MG63 (cell line): Measurements from ENCODE around the gene CPA1. TPM values are rescaled to one million over a fixed set of nuclear protein-coding genes. Genes with fewer than 3 reads are reported as not detected.
"Not testable (repeated sequence)": the region's sequence is repeated elsewhere in the genome, so short reads cannot be mapped to it uniquely, and the experiment has no call there.

ENCODE experiments used
- DNase-seq: peaks from one replicate; pipeline ENCODE4 v3.0.0-alpha.2; 2020
- H3K27me3 ChIP-seq: fragments of 250-450 bp; sonication (Bioruptor Pico); 2 replicates; pipeline ENCODE4 v1.5.1; 2020; ENCODE audit warnings: mild to moderate bottlenecking, moderate library complexity
- H3K36me3 ChIP-seq: fragments of 250-450 bp; sonication (Bioruptor Pico); 2 replicates; pipeline ENCODE4 v1.5.1; 2020; ENCODE audit warnings: mild to moderate bottlenecking, moderate library complexity
- H3K4me3 ChIP-seq: fragments of 250-450 bp; sonication (Bioruptor Pico); 2 replicates; pipeline ENCODE4 v1.5.1; 2020; ENCODE audit warnings: mild to moderate bottlenecking, moderate library complexity
- H3K9me3 ChIP-seq: fragments of 250-450 bp; sonication (Bioruptor Pico); 2 replicates; pipeline ENCODE4 v1.5.1; 2020; ENCODE audit warnings: mild to moderate bottlenecking, moderate library complexity
- total RNA-seq: library from RNA; depleted of rRNA; stranded (reverse); fragments of >200 nt; shearing (Covaris generic); gene quantifications from 2 replicates; pipeline ENCODE4 v1.2.3, GENCODE V29; 2014; ENCODE audit warnings: low replicate concordance

CPA1 gene
- total RNA-seq, 1 experiment from 2014 or later = not detected

DNA sequence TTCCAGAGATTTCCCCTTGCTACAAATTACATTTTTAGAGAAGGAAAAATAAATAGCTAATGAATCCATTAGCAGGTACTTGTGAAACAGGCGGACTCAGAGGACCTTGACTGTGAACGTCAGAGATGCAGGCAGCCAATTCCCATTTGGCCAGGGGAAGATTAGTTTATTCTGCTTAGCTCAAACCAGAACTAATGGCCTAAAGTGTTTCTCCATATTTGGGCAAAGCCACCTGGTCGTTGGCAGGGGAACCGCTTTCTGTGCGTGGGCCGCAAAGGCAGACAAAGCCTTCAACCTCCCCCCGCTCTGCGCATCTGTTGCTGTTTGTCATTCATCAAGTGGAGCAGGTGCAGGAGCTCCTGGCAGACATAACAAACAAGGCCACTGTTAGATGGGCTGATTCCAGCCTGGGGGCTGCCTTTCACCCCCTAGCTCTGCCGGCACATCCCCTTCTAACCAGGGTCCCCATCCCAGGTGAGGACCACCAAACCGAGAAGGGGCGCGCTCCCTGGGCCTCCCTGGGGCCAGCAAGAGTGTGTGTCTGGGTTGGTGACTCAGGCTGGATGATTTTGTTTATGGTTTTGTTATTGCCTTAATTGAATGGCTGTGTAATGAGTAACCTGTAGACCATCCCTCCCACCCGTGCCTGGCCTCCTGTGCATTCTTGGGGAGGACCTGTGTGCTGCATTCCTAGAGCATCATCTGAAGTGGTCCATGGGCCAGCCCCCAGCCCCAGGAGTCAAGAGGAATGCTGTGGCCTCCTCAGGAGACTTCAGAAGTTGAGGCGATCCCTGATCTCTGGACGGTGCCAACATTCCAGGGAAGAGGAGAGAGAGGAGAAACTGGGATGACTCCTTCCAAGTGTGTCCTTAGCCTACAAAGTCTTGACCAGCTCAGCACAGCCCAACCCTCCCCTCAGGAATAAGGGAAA, 14.5 kb upstream of the CPA1 start:
- no peaks in the 10 kb centered on the region; the same call in 1 of the 2 replicates for H3K9me3 ChIP-seq
- no peaks in the 10 kb centered on the region for H3K36me3 ChIP-seq
- no peak overlapping the region for H3K4me3 ChIP-seq
- peak; percentile 70 for DNase-seq
- no peaks in the 10 kb centered on the region for H3K27me3 ChIP-seq

DNA sequence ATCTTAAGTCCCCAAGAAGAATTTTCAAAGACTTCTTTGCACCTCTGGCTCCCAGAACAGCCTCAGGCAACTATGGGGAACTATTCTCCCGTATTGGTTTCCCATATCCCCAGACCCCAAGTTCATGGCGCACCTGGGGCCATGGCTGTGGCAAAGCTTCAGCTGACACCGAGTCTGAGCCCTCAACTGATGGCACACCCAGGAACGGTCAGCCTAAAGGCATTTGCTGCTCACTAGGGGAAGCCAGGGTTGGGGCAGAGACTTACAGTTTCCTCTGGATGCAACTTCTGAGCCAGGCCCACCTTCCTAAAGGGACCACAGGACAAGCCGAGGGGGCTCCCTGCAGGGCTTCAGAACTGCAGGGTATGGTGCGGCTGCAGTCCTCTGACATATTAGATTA, 13.7 kb upstream of the CPA1 start:
- H3K9me3 ChIP-seq = no peaks in the 10 kb centered on the region
- no peak for DNase-seq
- H3K36me3 ChIP-seq = no peaks in the 10 kb centered on the region
- H3K4me3 ChIP-seq = no peak overlapping the region
- H3K27me3 ChIP-seq = no peaks in the 10 kb centered on the region

DNA sequence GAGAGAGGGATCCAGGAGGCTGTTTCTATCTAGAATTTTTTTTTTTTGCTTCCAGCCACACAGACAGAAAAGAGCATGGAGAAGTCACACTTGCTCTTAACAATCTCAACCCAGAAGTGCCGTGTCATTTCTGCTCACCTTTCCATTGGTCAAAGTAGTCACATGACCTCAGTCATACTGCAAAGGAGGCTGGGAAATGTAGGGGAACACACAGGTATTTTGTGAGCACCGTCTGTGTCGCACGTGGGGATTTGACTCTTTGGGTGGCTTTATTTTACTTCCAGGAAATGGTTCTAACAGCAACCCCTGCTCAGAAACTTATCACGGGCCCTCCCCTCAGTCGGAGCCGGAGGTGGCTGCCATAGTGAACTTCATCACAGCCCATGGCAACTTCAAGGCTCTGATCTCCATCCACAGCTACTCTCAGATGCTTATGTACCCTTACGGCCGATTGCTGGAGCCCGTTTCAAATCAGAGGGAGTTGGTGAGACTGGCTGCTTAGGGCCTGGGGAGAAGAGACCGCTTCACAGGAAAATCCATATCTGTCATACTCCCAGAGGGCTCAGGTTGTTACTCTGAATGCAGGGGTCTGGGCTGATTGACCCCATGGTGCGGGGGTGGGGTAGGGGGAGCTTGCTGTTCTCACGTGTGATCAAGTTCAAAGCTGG, 13.1 kb upstream of the CPA1 start:
- Histone ChIP-seq H3K36me3 (no peaks in the 10 kb centered on the region), H3K4me3 (no peak overlapping the region), H3K9me3 (no peaks in the 10 kb centered on the region), H3K27me3 (no peaks in the 10 kb centered on the region)
- DNase-seq = no peak

DNA sequence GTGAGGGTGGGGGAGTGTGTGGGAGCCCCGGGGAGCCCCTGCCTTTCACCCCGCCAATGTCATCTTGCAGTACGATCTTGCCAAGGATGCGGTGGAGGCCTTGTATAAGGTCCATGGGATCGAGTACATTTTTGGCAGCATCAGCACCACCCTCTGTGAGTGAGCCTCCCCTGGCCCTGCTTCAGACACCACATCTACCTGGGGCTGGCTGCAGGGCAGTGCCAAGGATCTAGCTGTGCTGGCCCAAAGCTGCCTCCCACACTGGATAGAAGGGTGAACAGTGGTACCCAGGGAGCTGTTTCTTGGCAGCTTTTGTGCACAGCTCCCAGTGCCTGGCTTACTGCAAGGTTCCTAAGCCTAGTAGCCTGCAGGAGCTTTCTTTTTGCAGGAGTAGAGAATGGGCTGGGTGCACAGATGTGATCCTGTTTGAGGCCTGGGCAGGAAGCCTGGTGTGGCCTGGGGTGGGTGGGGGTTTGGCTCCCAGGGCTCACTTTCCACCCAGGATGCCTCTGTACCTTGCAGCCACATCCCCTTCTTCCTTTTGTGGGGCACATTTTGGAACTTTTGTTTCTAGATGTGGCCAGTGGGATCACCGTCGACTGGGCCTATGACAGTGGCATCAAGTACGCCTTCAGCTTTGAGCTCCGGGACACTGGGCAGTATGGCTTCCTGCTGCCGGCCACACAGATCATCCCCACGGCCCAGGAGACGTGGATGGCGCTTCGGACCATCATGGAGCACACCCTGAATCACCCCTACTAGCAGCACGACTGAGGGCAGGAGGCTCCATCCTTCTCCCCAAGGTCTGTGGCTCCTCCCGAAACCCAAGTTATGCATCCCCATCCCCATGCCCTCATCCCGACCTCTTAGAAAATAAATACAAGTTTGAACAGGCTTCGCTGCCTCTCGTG, 12.2 kb upstream of the CPA1 start:
- DNase-seq = no peak
- Histone ChIP-seq H3K9me3 (no peaks in the 10 kb centered on the region), H3K4me3 (no peak overlapping the region), H3K36me3 (no peaks in the 10 kb centered on the region), H3K27me3 (no peaks in the 10 kb centered on the region)

DNA sequence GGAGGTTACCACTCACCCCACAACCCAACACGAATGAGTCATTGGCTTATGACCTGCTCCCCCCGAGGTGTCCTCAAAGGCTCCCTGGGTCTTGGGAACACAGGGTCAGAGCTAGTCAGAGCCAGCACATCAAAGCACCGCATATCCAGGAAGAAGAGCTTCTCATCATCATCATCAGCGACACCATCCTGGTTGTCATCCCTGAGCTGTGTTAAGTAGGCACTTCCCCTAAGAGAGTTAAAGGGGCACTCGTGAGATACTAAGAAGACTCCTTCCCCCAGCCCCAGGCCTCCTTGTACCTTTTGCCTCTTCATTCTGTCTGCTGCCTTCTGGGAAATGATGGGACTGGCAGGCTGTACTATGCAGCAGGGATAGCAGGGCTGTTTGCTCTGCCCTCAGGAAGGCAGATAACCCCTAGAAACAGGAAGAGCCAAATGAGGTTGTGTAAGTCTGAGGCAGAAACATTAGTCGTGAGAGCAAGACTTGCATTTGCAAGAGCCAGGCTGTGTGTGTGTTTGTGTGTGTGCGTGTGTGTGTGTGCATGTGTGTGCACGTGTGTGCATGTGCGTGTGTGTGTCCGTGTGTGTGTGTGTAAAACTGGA, 11.1 kb upstream of the CPA1 start:
- Histone ChIP-seq H3K36me3 (no peaks in the 10 kb centered on the region), H3K4me3 (no peak overlapping the region)
- DNase-seq = no peak

DNA sequence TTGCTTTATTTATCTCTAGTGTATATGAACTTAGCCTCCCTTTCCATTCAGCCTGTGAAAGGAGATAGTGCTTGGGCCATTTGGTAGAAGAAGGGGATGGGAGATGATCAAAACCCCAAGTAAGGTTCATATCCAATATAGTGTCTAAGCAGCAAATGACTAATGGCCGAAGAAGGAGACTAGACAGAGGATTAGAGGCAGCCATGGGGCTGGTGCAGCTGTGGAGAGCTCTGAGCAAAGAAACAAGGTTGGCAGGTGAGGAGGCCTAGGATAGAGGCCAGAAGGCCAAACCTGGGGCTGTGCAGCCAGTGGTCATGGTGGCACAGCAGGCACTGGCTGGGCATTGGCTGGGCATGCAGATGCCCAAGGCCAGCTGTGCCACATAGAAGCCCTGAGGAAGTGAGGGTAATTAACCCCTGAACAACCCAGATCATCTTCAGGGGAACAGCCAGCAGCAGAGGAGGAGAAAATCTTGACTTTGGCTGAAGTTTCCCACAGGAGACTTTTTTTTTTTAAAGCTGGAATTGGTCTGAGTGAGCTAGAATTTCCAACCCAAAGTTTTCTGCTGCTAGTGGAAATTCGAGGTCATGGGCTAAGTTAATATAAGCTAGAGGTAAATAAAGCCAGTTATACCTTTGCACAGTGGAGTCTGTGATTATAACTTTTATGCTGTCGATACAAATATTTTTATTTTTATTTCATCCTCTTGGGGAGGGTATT, 10.3 kb upstream of the CPA1 start:
- DNase-seq = no peak
- Histone ChIP-seq H3K4me3 (no peak overlapping the region), H3K36me3 (no peaks in the 10 kb centered on the region), H3K27me3 (no peaks in the 10 kb centered on the region), H3K9me3 (no peaks in the 10 kb centered on the region)

More for the DNA sequence above, 11.1 kb upstream of the CPA1 start:
- no peaks in the 10 kb centered on the region for H3K27me3 ChIP-seq
- H3K9me3 ChIP-seq = no peaks in the 10 kb centered on the region

DNA sequence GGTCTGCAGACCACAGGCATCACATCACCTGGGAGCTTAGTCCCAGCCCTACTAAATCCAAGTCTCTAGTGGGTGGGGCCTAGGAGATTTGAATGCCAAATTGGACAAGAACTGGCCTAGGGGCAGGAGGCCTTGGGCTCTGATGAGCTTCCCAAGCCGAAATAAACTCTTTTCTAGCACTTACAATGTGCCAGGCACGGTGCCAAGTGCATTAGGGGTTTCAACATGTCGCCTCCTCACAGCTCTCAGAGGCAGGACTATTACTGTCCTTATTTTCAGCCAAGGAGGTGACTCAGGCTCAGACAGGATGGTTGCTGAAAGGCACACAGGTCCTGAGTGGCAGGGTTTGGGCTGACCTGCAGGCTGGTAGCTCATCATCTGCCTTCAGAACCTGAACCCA, 9.2 kb upstream of the CPA1 start:
- peak; percentile 52 for DNase-seq
- Histone ChIP-seq H3K36me3 (no peaks in the 10 kb centered on the region), H3K27me3 (no peaks in the 10 kb centered on the region), H3K9me3 (no peaks in the 10 kb centered on the region), H3K4me3 (no peak overlapping the region)

DNA sequence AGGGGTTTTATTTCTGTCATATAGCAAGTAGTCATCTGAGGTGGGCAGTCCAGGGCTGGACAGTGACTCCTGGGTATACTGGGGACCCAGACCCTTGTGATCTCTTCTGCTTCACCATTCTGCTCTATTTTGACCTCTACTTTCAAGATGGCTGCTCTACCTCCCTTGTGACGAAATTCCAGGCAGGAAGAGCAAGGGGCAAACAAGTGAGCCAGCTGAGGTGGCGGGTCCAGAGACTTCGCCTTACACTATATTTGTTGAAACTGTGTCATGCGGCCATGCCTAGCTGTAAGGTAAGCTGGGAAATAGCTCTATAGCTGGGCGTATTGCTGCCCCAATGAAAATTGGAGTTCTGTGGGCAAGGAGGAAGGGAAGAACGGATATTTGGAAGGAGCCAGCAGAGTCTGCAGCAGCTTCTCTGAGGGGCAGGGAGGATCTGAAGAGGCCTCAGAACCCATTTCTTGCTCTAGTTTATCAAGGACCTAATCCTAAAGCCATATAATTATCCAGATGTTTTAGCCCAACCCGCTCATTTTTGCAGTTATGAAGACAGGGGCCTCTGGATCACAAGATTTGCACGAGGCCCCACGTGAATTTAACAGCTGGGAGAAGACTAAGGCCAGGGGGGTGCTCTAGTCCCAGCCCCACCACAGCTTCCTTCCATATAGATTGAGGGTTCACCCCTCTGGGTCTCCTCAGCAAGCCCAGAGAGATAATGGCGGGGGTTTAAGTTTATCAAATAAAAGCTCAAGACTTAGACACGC, 7.7 kb upstream of the CPA1 start:
- DNase-seq = no peak
- no peaks in the 10 kb centered on the region for H3K9me3 ChIP-seq
- no peaks in the 10 kb centered on the region for H3K27me3 ChIP-seq
- H3K36me3 ChIP-seq = no peaks in the 10 kb centered on the region
- no peak overlapping the region for H3K4me3 ChIP-seq

DNA sequence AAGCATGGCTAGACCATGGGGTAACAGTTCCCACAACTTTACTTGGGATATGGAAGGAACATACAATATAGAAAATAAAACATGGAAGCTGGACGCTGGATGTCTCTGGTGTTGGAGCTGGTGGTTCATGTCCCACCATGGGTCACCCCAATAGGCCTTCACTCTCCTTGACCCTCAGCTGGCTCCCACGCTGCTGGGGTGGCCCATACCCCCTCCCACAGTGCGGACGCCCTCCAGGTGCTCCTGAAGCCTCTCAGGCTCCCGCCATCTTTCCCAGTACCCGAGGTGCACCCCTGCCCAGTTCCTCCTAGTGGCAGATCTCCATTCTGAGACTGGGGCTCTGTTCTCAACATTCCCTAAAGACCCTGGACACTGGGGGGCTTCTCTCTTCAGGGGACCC, 5.8 kb upstream of the CPA1 start:
- Histone ChIP-seq H3K4me3 (no peak overlapping the region), H3K36me3 (no peaks in the 10 kb centered on the region), H3K9me3 (no peaks in the 10 kb centered on the region), H3K27me3 (no peaks in the 10 kb centered on the region)
- no peak for DNase-seq

DNA sequence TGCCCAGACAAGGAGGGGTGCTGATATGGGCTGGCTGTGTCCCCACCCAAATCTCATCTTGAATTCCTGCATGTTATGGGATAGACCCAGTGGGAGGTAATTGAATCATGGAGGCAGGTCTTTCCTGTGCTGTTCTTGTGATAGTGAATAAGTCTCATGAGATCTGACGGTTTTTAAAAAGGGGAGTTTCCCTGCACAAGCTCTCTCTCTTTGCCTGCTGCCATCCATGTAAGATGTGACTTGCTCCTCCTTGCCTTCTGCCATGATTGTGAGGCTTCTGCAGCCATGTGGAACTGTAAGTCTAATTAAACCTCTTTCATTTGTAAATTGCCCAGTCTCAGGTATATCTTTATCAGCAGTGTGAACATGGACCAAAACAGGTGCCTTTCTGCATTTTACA, 3.8 kb upstream of the CPA1 start:
- H3K9me3 ChIP-seq, H3K4me3 ChIP-seq, DNase-seq, H3K27me3 ChIP-seq, H3K36me3 ChIP-seq: not testable (repeated sequence)

DNA sequence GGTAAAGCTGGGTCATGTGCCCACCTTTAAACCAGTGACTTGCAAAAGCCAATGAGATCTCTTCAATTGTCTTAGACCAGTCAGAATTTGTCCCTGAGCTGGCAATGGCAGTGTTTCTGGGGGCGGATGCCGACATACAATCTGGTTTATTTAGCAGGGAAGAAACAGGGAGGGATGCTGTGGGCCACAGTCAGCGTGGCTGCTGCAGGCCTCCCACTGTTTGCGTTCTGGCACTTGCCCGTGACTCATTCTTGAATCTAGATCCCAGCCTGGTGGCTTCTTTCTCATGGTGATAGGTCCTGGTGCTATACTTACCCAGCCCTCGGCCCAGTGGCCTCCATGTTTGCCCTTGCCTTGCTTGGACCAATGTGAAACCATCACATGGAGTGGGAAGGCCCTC, 3.1 kb upstream of the CPA1 start:
- DNase-seq = no peak
- Histone ChIP-seq H3K27me3 (no peaks in the 10 kb centered on the region), H3K9me3 (no peaks in the 10 kb centered on the region), H3K36me3 (no peaks in the 10 kb centered on the region), H3K4me3 (no peak overlapping the region)

DNA sequence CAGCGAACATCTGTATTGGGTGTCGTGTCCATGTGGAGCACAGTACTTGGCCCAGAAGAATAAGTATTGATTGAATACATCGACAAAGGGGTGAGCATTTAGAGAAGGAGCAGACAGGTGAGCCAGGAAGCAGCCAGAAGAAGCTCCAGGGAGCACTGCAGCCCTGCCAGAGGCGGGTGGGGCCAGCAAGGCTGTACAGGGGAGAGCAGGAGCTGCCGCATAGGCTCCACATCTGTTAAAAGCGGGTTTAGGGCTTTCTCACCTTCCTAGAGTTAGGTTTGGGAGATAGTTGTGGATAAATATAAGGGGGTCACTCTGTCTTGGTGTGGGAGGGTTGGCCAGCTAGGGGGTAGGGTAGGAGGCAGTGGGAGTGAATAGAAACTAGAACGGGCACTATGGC, 1.3 kb upstream of the CPA1 start:
- Histone ChIP-seq H3K36me3 (no peaks in the 10 kb centered on the region), H3K9me3 (no peaks in the 10 kb centered on the region), H3K4me3 (no peak overlapping the region), H3K27me3 (no peaks in the 10 kb centered on the region)
- DNase-seq = no peak

DNA sequence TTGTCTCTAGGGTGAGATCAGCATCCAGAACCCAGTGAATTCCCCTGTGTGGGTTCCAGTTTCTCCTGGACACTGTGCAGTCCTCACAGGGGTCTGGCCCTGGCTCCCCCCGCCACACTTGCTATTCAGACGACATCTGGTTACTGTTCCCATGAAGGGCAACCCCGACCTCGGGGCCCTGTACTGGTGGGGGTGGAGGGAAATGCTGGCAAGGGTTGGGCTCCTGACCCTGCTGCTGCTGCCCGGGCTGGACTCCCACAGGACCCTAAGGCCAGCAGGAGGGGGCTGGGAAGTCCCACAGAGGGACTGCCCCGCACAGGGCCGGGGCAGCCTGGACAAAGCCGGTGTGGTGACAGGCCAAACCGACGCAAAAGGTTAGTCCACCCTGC, 768 bp upstream of the CPA1 start:
- no peak for DNase-seq
- Histone ChIP-seq H3K27me3 (no peaks in the 10 kb centered on the region), H3K4me3 (no peak overlapping the region), H3K9me3 (no peaks in the 10 kb centered on the region), H3K36me3 (no peaks in the 10 kb centered on the region)

DNA sequence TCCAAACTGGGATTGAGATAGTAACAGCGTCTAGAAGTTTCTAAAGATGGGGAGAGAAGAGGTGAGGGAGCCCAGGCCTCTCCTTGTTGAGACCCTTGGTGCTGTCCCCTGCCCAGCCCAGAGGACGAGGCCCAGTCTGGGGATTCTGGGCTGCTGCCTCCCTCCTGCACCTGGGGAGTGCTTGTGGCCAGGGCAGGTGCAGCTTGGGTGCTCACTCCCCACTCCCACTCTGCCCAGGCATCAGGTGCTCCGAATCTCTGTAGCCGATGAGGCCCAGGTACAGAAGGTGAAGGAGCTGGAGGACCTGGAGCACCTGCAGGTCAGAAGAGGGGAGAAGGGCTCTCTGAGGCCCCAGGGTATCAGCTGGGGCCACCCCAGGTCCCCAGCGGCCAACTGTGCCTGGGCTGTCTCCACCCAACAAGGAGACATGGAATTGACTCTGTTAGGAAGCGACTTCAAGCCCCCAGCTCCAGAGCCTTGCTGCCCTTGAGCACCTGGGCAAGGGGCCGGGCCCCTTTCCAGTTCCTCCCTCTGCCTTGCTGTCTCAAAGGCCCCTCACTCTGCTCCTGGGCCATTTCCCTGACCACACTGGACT, 664 bp downstream of the CPA1 start:
- no peak for DNase-seq
- H3K27me3 ChIP-seq = no peaks in the 10 kb centered on the region
- H3K36me3 ChIP-seq = no peaks in the 10 kb centered on the region
- H3K4me3 ChIP-seq = no peak overlapping the region
- H3K9me3 ChIP-seq = no peaks in the 10 kb centered on the region
